Mesendoderm (in vitro differentiated cells): ENCODE data around the gene APOBEC3A.

Source experiments
- DNase-seq: peaks from one replicate; pipeline ENCODE4 v3.0.0; 2013
- H2AK5ac ChIP-seq: 2 replicates; pipeline ENCODE4 v1.6.1; 2013; ENCODE audit warnings: low read length, inconsistent platforms
- H2BK120ac ChIP-seq: 2 replicates; pipeline ENCODE4 v1.6.1; 2013; ENCODE audit warnings: low read depth, mild to moderate bottlenecking, low read length, moderate library complexity, mixed read lengths
- H2BK15ac ChIP-seq: replicated peaks from 2 replicates; pipeline ENCODE4 v1.6.1; 2013; ENCODE audit warnings: low read depth, mild to moderate bottlenecking, moderate library complexity
- H2BK5ac ChIP-seq: 2 replicates; pipeline ENCODE4 v1.6.1; 2013; ENCODE audit warnings: low read length, inconsistent platforms
- H3K18ac ChIP-seq: 2 replicates; pipeline ENCODE4 v1.6.1; 2013; ENCODE audit warnings: mild to moderate bottlenecking, low read length, mixed read lengths
- H3K23ac ChIP-seq: one replicate; pipeline ENCODE4 v1.6.1; 2013; ENCODE audit warnings: low read length
- H3K27ac ChIP-seq: 2 replicates; pipeline ENCODE4 v1.5.1; 2013; ENCODE audit warnings: low read depth, mild to moderate bottlenecking, inconsistent platforms, low read length, moderate library complexity
- H3K27me3 ChIP-seq: 2 replicates; pipeline ENCODE4 v1.6.1; 2013; ENCODE audit warnings: low read length, control low read depth, mild to moderate bottlenecking, inconsistent platforms; ENCODE audit not compliant: insufficient read depth, poor library complexity
- H3K36me3 ChIP-seq: 2 replicates; pipeline ENCODE4 v1.6.1; 2013; ENCODE audit warnings: low read length, inconsistent platforms; ENCODE audit not compliant: control insufficient read depth, insufficient read depth
- H3K4ac ChIP-seq: one replicate; pipeline ENCODE4 v1.6.1; 2013; ENCODE audit warnings: low read depth, mild to moderate bottlenecking, low read length, moderate library complexity
- H3K4me1 ChIP-seq: 2 replicates; pipeline ENCODE4 v1.6.1; 2013; ENCODE audit warnings: low read depth, low read length, inconsistent platforms; ENCODE audit not compliant: control insufficient read depth
- H3K4me2 ChIP-seq: 2 replicates; pipeline ENCODE4 v1.6.1; 2013; ENCODE audit warnings: low read length
- H3K4me3 ChIP-seq: 2 replicates; pipeline ENCODE4 v1.5.1; 2013; ENCODE audit warnings: mild to moderate bottlenecking, low read length
- H3K56ac ChIP-seq: one replicate; pipeline ENCODE4 v1.6.1; 2013; ENCODE audit warnings: low read length
- H3K79me1 ChIP-seq: 2 replicates; pipeline ENCODE4 v1.6.1; 2013; ENCODE audit warnings: low read length, inconsistent platforms
- H3K79me2 ChIP-seq: 2 replicates; pipeline ENCODE4 v1.6.1; 2013; ENCODE audit warnings: mild to moderate bottlenecking, low read length; ENCODE audit not compliant: control insufficient read depth, insufficient read depth
- H3K9ac ChIP-seq: 2 replicates; pipeline ENCODE4 v1.6.1; 2013; ENCODE audit warnings: low read length, inconsistent platforms
- H4K5ac ChIP-seq: one replicate; pipeline ENCODE4 v1.6.1; 2013; ENCODE audit warnings: low read length
- H4K8ac ChIP-seq: one replicate; pipeline ENCODE4 v1.6.1; 2013; ENCODE audit warnings: low read depth, mild to moderate bottlenecking, control low read depth, low read length, moderate library complexity
- WGBS: extraction: QIAGEN DNeasy Blood & Tissue Kit; methylation state at CpG from one replicate; pipeline ENCODE4 v1.1.7; 2013; ENCODE audit warnings: low lambda C conversion rate, missing lambda C conversion rate; ENCODE audit not compliant: insufficient coverage; ENCODE audit errors: extremely low coverage; 5-methylcytosine and 5-hydroxymethylcytosine counted together

Gene APOBEC3A

GRCh38 chr22:38963872-38964271 lies 6.5 kb downstream of the APOBEC3A start:
- Histone ChIP-seq H2AK5ac (no peak overlapping the region), H2BK15ac (no peak overlapping the region), H3K18ac (no peak overlapping the region), H3K4ac (no peak overlapping the region), H3K79me1 (no peaks in the 10 kb centered on the region), H3K36me3 (no peaks in the 10 kb centered on the region), H3K4me3 (no peak overlapping the region), H3K23ac (no peak overlapping the region), H3K4me2 (no peak overlapping the region), H3K4me1 (no peaks in the 10 kb centered on the region), H3K27ac (no peak overlapping the region), H3K9ac (no peak overlapping the region), H4K5ac (no peak overlapping the region), H3K56ac (no peak overlapping the region), H2BK5ac (no peak overlapping the region), H3K79me2 (no peaks in the 10 kb centered on the region), H4K8ac (no peak overlapping the region), H3K27me3 (no peaks in the 10 kb centered on the region), H2BK120ac (no peak overlapping the region)
- no peak for DNase-seq
- no CpG with 5 or more reads among the region's 9 CpGs for WGBS

- Histone ChIP-seq H3K79me1 (no peaks in the 10 kb centered on the region), H3K27ac (no peak overlapping the region), H3K4me1 (no peaks in the 10 kb centered on the region), H3K36me3 (no peaks in the 10 kb centered on the region), H3K79me2 (no peaks in the 10 kb centered on the region), H3K23ac (no peak overlapping the region), H2BK5ac (no peak overlapping the region), H3K27me3 (no peaks in the 10 kb centered on the region), H3K9ac (no peak overlapping the region), H3K4me2 (no peak overlapping the region), H3K4me3 (no peak overlapping the region), H2AK5ac (no peak overlapping the region), H4K8ac (no peak overlapping the region), H2BK120ac (no peak overlapping the region), H2BK15ac (no peak overlapping the region), H3K56ac (no peak overlapping the region), H3K18ac (no peak overlapping the region), H3K4ac (no peak overlapping the region), H4K5ac (no peak overlapping the region)
- no peak for DNase-seq
- no CpG with 5 or more reads among the region's 7 CpGs for WGBS
These were observed 6.9 kb downstream of the APOBEC3A start for GRCh38 chr22:38964306-38964705.

GRCh38 chr22:38964989-38965388 lies 7.6 kb downstream of the APOBEC3A start:
- WGBS = no CpG with 5 or more reads among the region's 4 CpGs
- no peak overlapping the region for H4K8ac ChIP-seq
- no peak overlapping the region for H3K18ac ChIP-seq
- no peak overlapping the region for H3K9ac ChIP-seq
- no peaks in the 10 kb centered on the region for H3K36me3 ChIP-seq
- no peaks in the 10 kb centered on the region for H3K27me3 ChIP-seq
- no peak overlapping the region for H2BK5ac ChIP-seq
- no peaks in the 10 kb centered on the region for H3K79me1 ChIP-seq
- H3K4me3 ChIP-seq = no peak overlapping the region
- H3K56ac ChIP-seq = peak overlapping the region; percentile 25
- H3K4ac ChIP-seq = no peak overlapping the region
- H2BK120ac ChIP-seq = no peak overlapping the region
- no peak overlapping the region for H2BK15ac ChIP-seq
- no peaks in the 10 kb centered on the region for H3K4me1 ChIP-seq
- no peak overlapping the region for H3K27ac ChIP-seq
- H2AK5ac ChIP-seq = no peak overlapping the region
- H3K4me2 ChIP-seq = no peak overlapping the region
- no peak overlapping the region for H4K5ac ChIP-seq
- H3K23ac ChIP-seq = no peak overlapping the region
- DNase-seq = no peak
- no peaks in the 10 kb centered on the region for H3K79me2 ChIP-seq

- Histone ChIP-seq H3K36me3 (no peaks in the 10 kb centered on the region), H4K8ac (no peak overlapping the region), H3K56ac (no peak overlapping the region), H3K4me1 (no peaks in the 10 kb centered on the region), H3K23ac (no peak overlapping the region), H2BK15ac (no peak overlapping the region), H3K18ac (no peak overlapping the region), H4K5ac (no peak overlapping the region), H3K4ac (no peak overlapping the region), H3K4me3 (no peak overlapping the region), H3K9ac (no peak overlapping the region), H3K79me2 (no peaks in the 10 kb centered on the region), H3K27me3 (no peaks in the 10 kb centered on the region), H3K79me1 (no peaks in the 10 kb centered on the region), H2AK5ac (no peak overlapping the region), H2BK120ac (no peak overlapping the region), H3K27ac (no peak overlapping the region), H3K4me2 (no peak overlapping the region), H2BK5ac (no peak overlapping the region)
- WGBS = no CpG with 5 or more reads among the region's 14 CpGs
- no peak for DNase-seq
These were observed 8.4 kb downstream of the APOBEC3A start for GRCh38 chr22:38965614-38966379.

GRCh38 chr22:38966380-38966702 lies 8.9 kb downstream of the APOBEC3A start:
- no peak overlapping the region for H4K8ac ChIP-seq
- H3K79me1 ChIP-seq = no peaks in the 10 kb centered on the region
- H3K4me2 ChIP-seq = no peak overlapping the region
- no CpG with 5 or more reads among the region's 5 CpGs for WGBS
- H3K4me3 ChIP-seq = no peak overlapping the region
- no peak overlapping the region for H3K18ac ChIP-seq
- no peak overlapping the region for H2BK5ac ChIP-seq
- no peak overlapping the region for H3K27ac ChIP-seq
- H4K5ac ChIP-seq = no peak overlapping the region
- H3K27me3 ChIP-seq = no peaks in the 10 kb centered on the region
- H2BK15ac ChIP-seq = no peak overlapping the region
- no peak for DNase-seq
- no peaks in the 10 kb centered on the region for H3K36me3 ChIP-seq
- H2AK5ac ChIP-seq = no peak overlapping the region
- H3K4ac ChIP-seq = no peak overlapping the region
- no peak overlapping the region for H3K56ac ChIP-seq
- H3K4me1 ChIP-seq = no peaks in the 10 kb centered on the region
- no peaks in the 10 kb centered on the region for H3K79me2 ChIP-seq
- no peak overlapping the region for H2BK120ac ChIP-seq
- no peak overlapping the region for H3K9ac ChIP-seq
- no peak overlapping the region for H3K23ac ChIP-seq

GRCh38 chr22:38966942-38967341 lies 9.5 kb downstream of the APOBEC3A start:
- no peak overlapping the region for H3K4me2 ChIP-seq
- H4K8ac ChIP-seq = no peak overlapping the region
- H3K4ac ChIP-seq = no peak overlapping the region
- no peak overlapping the region for H3K56ac ChIP-seq
- H3K18ac ChIP-seq = no peak overlapping the region
- no peak for DNase-seq
- H3K79me2 ChIP-seq = no peaks in the 10 kb centered on the region
- no peak overlapping the region for H3K23ac ChIP-seq
- no peaks in the 10 kb centered on the region for H3K27me3 ChIP-seq
- H2AK5ac ChIP-seq = no peak overlapping the region
- no peak overlapping the region for H2BK120ac ChIP-seq
- no peaks in the 10 kb centered on the region for H3K79me1 ChIP-seq
- no peak overlapping the region for H4K5ac ChIP-seq
- no CpG with 5 or more reads among the region's 7 CpGs for WGBS
- no peak overlapping the region for H3K9ac ChIP-seq
- no peaks in the 10 kb centered on the region for H3K4me1 ChIP-seq
- H3K36me3 ChIP-seq = no peaks in the 10 kb centered on the region
- H3K4me3 ChIP-seq = no peak overlapping the region
- H3K27ac ChIP-seq = no peak overlapping the region
- H2BK15ac ChIP-seq = no peak overlapping the region
- H2BK5ac ChIP-seq = no peak overlapping the region
